ENCODE measurements around the gene ADM2.

- TF ChIP-seq CTCF (IDR thresholded peaks at IDR 0.05; ENCODE audit: low read depth, low read length, poor library complexity, severe bottlenecking) (no peak), EZH2phosphoT487 (IDR thresholded peaks at IDR 0.05; ENCODE audit: borderline replicate concordance, low read length) (no peak)
Measured at GRCh38 chr22:50488886-50489285, 7.5 kb downstream of the ADM2 start.
